Activated naive CD8-positive, alpha-beta T cell treated with anti-CD3 and anti-CD28 coated beads, Interleukin-2, amount 10 ng/mL, durations not matched to agents 7 days and 5 days (primary cell): ENCODE measurements around the gene PFKL. TPM values are rescaled to one million over a fixed set of nuclear protein-coding genes. Genes with fewer than 3 reads are reported as not detected.

Experiments
- ATAC-seq: fragments of 150-1000 bp; cut with Tn5 transposase; one replicate; pipeline ENCODE4 v1.10.0; 2021; ENCODE audit warnings: low read depth, moderate library complexity
- POLR2A ChIA-PET: fragments of 350-600 bp; sonication (Branson Sonifier 250); formaldehyde crosslinking; loops from one replicate; lab custom pipeline; 2021; ENCODE audit warnings: antibody characterized with exemption; lab: Charles Lee
- DNase-seq: peaks from one replicate; pipeline ENCODE4 v3.0.0; 2021
- H3K27ac Mint-ChIP-seq: one replicate; pipeline ENCODE4 v1.8.0; 2022; ENCODE audit warnings: mild to moderate bottlenecking, mixed read lengths
- H3K27me3 Mint-ChIP-seq: one replicate; pipeline ENCODE4 v1.8.0; 2022; ENCODE audit warnings: mild to moderate bottlenecking, moderate library complexity, mixed read lengths
- H3K36me3 Mint-ChIP-seq: one replicate; pipeline ENCODE4 v1.8.0; 2021; ENCODE audit warnings: mild to moderate bottlenecking, mixed read lengths
- H3K4me1 Mint-ChIP-seq: one replicate; pipeline ENCODE4 v1.8.0; 2021; ENCODE audit warnings: mixed read lengths
- H3K4me3 Mint-ChIP-seq: one replicate; pipeline ENCODE4 v1.8.0; 2022; ENCODE audit warnings: mild to moderate bottlenecking, moderate library complexity, mixed read lengths
- H3K9me3 Mint-ChIP-seq: one replicate; pipeline ENCODE4 v1.8.0; 2021; ENCODE audit warnings: mixed read lengths
- total RNA-seq, 2 experiments: library from RNA; stranded (reverse); gene quantifications; one replicate each; pipeline ENCODE4 v1.2.3, GENCODE V29; 2021

Gene PFKL
- total RNA-seq, 2 experiments from 2014 or later, result 183 to 193 TPM

DNA sequence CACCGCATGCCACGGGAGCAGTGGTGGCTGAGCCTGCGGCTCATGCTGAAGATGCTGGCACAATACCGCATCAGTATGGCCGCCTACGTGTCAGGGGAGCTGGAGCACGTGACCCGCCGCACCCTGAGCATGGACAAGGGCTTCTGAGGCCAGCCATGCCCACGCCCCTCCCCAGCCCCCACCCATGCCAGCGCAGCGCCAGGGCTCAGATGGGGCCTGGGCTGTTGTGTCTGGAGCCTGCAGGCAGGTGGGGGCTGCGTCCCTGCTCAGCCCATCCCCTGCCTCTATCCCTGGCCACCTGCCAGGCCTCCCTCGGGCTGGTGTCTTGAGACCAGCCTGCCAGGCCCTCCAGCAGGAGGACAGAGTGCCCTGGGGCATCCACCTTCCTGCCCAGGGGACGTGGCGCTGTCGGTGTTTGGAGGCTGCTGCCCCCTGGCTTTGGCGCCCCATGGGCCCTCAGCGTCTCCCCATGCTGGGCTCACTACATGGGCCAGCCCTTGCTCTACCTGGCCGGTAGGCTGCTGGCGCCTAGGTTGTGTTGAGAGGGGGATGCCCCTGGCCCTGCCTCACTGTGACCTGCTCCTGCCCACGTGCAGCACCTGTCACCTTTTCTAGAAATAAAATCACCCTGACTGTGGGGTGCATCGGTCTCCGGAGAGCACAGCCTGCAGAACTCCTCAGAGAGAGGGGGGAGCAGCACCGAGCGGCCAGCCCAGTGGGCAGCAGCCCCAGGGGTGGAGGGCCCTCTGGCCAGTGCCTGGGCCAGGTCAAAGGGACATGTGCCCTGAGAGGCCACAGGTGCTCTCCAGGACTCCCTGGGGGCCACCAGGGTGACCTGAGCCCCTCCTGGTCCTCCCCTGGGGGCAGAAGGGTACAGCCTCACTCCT lies 27.1 kb downstream of the PFKL start:
- no peaks in the 10 kb centered on the region for H3K4me1 Mint-ChIP-seq
- no peaks in the 10 kb centered on the region for H3K27me3 Mint-ChIP-seq
- H3K36me3 Mint-ChIP-seq, result no peaks in the 10 kb centered on the region
- H3K27ac Mint-ChIP-seq, result no peak overlapping the region
- POLR2A ChIA-PET, result no interaction called here
- ATAC-seq (no peak), DNase-seq (no peak)
- H3K4me3 Mint-ChIP-seq, result no peak overlapping the region
- H3K9me3 Mint-ChIP-seq, result no peaks in the 10 kb centered on the region

DNA sequence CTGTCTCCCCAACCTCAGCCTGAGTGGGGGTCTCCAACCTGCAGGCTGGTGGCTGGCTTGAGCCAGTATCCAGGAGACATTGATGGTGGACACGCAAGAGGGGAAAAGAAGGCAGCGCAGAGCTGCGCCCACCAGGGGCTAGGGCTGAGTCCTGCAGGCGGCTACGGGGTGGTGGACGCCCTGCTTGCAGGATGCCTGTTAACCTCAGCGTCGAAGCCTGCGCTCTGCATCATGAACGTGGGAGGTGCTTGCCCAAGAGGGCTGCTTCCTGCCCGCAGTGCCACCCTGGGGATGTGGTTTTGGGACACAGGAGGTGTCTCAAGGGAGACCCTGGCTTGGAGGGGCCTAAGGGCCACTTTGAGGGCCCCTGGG lies 27.7 kb downstream of the PFKL start:
- H3K36me3 Mint-ChIP-seq, result no peaks in the 10 kb centered on the region
- no peak overlapping the region for H3K27ac Mint-ChIP-seq
- ATAC-seq (no peak), DNase-seq (no peak)
- no peaks in the 10 kb centered on the region for H3K27me3 Mint-ChIP-seq
- H3K9me3 Mint-ChIP-seq, result no peaks in the 10 kb centered on the region
- H3K4me3 Mint-ChIP-seq, result no peak overlapping the region
- no peaks in the 10 kb centered on the region for H3K4me1 Mint-ChIP-seq
- POLR2A ChIA-PET, result no interaction called here

DNA sequence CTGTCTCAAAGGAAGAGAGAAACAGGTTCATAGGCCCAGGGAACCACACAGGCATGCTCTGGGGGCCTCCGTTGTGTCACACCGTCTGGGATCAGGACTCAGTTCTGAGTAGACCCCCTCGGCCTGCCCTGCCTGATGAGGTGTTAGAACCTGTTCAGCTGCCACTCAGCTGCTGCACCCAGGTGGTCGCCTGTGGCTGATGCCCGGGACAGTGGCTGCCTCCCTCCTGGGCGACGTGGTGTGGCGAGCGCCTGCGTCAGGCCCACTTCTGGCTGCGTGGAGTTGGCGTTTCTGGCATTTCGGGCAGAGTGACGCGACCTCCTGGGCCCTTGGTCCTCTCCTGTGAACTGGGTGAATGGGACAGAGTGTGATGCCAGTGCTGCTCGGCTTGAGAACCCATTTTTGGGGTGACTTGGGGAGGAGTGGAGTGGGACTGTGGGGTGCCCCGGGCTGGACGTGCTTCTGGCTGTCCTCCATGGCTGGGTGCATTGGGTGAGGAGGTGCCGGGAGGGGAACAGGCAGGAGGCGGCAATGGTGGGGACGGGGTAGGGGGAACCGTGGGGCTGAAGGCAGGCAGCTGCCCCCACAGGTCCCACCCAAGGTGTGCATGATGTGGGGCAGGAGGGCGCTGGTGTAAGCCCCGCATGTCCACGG lies 28.5 kb downstream of the PFKL start:
- ATAC-seq (no peak), DNase-seq (no peak)
- no peaks in the 10 kb centered on the region for H3K36me3 Mint-ChIP-seq
- H3K4me1 Mint-ChIP-seq, result no peaks in the 10 kb centered on the region
- POLR2A ChIA-PET, result no interaction called here
- H3K27me3 Mint-ChIP-seq, result no peaks in the 10 kb centered on the region
- H3K27ac Mint-ChIP-seq, result no peak overlapping the region
- no peak overlapping the region for H3K4me3 Mint-ChIP-seq
- no peaks in the 10 kb centered on the region for H3K9me3 Mint-ChIP-seq

DNA sequence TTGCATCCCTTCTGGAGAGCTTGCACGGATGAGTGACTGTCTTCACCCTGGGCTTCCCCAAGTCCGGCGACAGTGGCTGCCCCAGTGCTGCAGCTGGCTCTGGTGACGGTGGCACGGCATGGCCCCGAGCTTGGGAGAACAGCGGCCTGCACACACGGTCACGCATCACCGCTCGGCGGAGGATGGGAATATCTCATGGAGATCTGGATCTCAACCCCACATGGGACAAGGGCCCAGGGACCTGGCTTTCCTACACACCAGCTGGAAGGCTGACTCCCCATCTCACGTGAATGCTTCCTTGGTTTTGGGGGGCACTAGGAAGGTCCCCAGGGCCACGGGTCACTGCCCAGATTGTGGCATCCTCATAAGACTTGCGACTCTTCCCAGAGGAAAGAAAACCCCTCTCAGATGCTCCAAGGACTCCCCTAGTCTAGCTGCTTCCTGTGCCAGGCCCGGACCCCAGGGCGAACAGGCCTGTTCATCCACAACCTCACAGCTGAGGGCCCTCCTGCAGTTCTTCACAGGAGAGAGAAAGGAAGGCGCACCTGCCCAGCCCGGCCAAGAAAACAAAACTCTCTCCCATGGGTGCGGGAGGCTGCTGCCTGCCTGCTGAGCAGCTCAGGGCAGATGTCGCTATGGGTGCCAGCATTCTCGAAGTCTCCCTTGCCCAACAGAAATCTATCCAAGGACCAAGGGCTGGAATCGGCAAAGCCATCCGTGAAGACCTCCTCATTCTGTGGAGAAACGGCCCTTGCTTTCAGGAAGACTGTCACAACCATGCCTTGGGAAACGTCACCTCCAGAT lies 29.4 kb downstream of the PFKL start:
- H3K9me3 Mint-ChIP-seq, result no peaks in the 10 kb centered on the region
- H3K27me3 Mint-ChIP-seq, result no peaks in the 10 kb centered on the region
- H3K27ac Mint-ChIP-seq, result no peak overlapping the region
- no peak overlapping the region for H3K4me3 Mint-ChIP-seq
- ATAC-seq, result no peak
- POLR2A ChIA-PET, result interaction anchor here (0.8 kb wide), 1 partner anchor 9 kb away, joined by 3 read pairs; no protein-coding TSS in a partner anchor
- no peaks in the 10 kb centered on the region for H3K36me3 Mint-ChIP-seq
- no peak for DNase-seq
- H3K4me1 Mint-ChIP-seq, result no peaks in the 10 kb centered on the region

DNA sequence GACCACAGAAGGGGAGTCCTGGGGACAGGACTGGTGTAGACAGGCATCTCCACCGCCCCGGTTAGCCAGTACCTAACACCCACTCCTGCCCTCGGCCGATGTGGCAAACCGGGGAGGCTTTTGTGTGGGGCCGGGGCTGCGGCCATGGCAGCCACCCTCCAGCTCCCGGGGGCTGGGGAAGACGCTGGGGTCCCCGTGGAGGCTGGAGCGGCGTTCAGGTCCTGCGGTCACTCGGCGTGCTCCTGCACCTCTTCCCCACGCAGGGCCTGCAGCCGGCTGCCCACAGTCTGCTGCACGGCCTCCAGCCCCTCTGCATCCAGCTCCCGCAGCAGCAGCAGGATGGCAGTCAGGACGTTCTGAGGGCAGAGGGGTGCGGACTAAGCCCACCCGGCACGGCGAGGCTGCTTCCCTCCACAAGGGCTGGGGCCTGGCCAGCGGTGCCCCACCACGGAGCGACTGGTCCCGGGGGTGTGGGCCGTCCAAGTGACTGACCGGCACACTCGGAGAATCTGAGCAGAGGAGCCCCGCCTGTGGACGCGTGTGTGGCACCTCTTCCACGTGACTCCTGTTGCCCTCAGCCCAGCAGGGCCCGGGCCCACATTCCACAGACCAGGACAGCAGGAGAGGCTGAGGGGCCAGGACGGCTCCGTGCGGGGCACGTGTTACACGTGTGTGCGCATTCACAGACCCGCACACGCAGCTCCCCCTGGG lies 30.3 kb downstream of the PFKL start:
- Mint-ChIP-seq H3K27ac (no peak overlapping the region), H3K4me3 (no peak overlapping the region), H3K4me1 (no peaks in the 10 kb centered on the region), H3K36me3 (no peaks in the 10 kb centered on the region), H3K9me3 (no peaks in the 10 kb centered on the region), H3K27me3 (no peaks in the 10 kb centered on the region)
- POLR2A ChIA-PET, result no interaction called here
- ATAC-seq, result no peak
- no peak for DNase-seq

DNA sequence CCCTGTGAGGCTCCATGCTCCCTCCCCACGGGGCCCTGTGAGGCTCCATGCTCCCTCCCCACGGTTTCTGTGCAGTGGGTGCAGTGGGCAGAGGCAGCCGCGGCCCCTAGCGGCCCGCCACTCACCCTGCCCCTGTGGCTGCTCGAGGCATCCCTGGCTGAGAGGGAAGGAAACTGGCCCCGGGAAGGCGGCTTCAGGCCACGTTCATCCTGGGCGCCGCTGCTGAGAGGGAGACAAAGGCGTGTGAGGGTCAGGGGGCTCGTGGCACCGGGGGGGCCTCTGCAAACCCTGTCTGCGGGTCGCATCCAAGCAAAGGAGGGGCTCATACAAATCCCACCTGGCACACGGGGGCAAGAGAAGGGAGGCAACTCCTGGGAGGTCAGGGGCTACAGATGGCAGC lies 30.8 kb downstream of the PFKL start:
- H3K36me3 Mint-ChIP-seq, result no peaks in the 10 kb centered on the region
- H3K27me3 Mint-ChIP-seq, result no peaks in the 10 kb centered on the region
- ATAC-seq (no peak), DNase-seq (no peak)
- H3K4me1 Mint-ChIP-seq, result no peaks in the 10 kb centered on the region
- H3K4me3 Mint-ChIP-seq, result no peak overlapping the region
- H3K9me3 Mint-ChIP-seq, result no peaks in the 10 kb centered on the region
- POLR2A ChIA-PET, result no interaction called here
- no peak overlapping the region for H3K27ac Mint-ChIP-seq

DNA sequence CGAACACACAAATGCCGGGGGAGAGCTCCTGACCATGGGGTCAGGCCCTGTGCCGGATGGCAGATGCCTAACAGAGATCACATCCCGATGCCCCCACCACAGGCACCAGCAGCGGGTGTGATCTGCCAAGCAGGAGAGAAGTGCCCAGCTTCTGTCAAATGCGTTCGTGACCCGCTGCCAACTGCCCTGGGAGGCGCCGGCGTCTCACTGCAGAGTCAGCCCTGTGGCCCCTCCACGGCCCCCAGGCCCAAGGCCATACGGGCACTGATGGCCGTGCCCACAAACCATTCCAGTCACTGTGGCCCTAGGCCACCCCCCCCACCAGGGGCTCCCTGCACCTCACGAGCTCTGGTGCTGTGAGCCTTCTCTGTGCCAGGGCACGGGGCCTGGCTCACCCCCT lies 31.4 kb downstream of the PFKL start:
- no peaks in the 10 kb centered on the region for H3K36me3 Mint-ChIP-seq
- H3K4me3 Mint-ChIP-seq, result no peak overlapping the region
- no peak for DNase-seq
- H3K4me1 Mint-ChIP-seq, result no peaks in the 10 kb centered on the region
- no peak for ATAC-seq
- no peaks in the 10 kb centered on the region for H3K9me3 Mint-ChIP-seq
- H3K27ac Mint-ChIP-seq, result no peak overlapping the region
- H3K27me3 Mint-ChIP-seq, result no peaks in the 10 kb centered on the region
- POLR2A ChIA-PET, result no interaction called here

DNA sequence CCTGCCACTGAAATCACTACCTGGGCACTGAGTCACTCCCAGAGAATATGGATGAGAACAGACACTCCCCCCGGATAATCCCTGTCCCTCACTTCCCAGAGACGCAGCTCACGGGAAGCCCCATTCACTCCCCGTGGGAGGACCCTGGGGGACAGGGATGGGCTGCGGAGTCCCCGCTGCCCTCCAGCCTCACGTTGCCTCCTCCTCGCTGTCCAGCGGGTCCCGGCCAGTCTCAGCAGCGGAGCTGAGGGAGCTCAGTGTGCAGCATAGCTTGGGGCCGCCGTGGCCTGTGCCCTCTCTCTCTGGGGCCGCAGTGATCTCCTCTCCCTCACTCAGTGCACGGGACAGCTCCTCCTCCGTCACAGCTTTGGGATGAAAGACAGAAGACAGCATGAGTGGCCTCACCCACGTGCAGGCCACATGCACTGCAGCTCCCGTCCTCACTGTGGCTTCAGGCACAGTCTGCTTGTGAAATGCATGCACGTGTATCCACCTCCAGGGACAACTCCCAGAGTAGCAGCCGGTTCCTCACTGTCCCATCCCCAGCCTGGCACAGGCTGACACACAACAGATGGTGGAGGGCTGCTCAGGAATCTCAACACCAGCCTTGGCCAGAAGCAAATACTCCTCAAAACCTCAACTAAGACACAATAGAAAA lies 31.9 kb downstream of the PFKL start:
- H3K27me3 Mint-ChIP-seq, result no peaks in the 10 kb centered on the region
- H3K9me3 Mint-ChIP-seq, result no peaks in the 10 kb centered on the region
- DNase-seq (no peak), ATAC-seq (no peak)
- POLR2A ChIA-PET, result no interaction called here
- H3K4me3 Mint-ChIP-seq, result no peak overlapping the region
- no peaks in the 10 kb centered on the region for H3K4me1 Mint-ChIP-seq
- H3K36me3 Mint-ChIP-seq, result no peaks in the 10 kb centered on the region
- H3K27ac Mint-ChIP-seq, result no peak overlapping the region

DNA sequence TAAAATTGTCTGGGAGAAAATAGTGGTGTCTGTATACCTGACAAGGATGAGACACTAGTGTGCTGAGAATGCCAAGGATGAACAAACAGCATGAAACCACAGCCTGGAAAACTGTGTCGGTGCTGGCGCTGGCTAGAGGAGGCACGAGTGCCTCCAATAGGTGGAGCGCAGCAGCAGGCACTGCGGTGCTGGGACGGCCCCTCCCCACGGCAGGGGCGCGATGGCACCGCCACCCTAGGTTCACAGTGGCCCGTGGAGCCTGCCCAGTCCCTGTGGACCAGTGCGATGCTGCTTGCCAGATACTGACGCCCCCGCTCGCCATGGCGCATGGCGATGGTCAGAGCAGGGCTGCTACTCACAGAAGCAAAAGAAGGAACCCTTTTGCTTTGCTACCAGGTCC lies 32.5 kb downstream of the PFKL start:
- Mint-ChIP-seq H3K27ac (no peak overlapping the region), H3K4me1 (no peaks in the 10 kb centered on the region), H3K9me3 (no peaks in the 10 kb centered on the region)

DNA sequence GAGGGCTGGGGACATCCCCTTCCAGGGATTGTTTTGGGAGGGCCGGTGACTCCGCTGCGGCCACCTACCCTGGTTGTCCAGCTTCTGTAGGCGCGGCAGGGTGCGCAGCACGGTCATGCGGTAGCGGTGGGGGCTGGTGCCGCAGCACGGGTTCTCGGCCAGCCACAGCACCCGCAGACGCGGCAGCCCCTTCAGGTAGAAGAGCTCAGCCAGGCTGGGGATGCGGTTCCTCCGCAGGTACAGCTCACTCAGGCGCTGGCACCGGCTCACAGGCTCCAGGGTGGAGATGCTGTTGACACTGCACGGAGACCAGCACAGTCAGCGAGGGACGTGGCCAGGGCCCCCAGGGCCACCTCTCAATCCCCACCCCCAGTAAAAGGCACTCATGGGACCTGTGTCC lies 33.1 kb downstream of the PFKL start:
- DNase-seq (no peak), ATAC-seq (no peak)
- Mint-ChIP-seq H3K4me1 (no peaks in the 10 kb centered on the region), H3K27ac (no peak overlapping the region), H3K27me3 (no peaks in the 10 kb centered on the region), H3K9me3 (no peaks in the 10 kb centered on the region), H3K36me3 (no peaks in the 10 kb centered on the region), H3K4me3 (no peak overlapping the region)
- POLR2A ChIA-PET, result no interaction called here

More for the DNA sequence above, 32.5 kb downstream of the PFKL start:
- H3K27me3 Mint-ChIP-seq, result no peaks in the 10 kb centered on the region
- no peaks in the 10 kb centered on the region for H3K36me3 Mint-ChIP-seq
- no peak for DNase-seq
- H3K4me3 Mint-ChIP-seq, result no peak overlapping the region
- POLR2A ChIA-PET, result no interaction called here
- no peak for ATAC-seq

DNA sequence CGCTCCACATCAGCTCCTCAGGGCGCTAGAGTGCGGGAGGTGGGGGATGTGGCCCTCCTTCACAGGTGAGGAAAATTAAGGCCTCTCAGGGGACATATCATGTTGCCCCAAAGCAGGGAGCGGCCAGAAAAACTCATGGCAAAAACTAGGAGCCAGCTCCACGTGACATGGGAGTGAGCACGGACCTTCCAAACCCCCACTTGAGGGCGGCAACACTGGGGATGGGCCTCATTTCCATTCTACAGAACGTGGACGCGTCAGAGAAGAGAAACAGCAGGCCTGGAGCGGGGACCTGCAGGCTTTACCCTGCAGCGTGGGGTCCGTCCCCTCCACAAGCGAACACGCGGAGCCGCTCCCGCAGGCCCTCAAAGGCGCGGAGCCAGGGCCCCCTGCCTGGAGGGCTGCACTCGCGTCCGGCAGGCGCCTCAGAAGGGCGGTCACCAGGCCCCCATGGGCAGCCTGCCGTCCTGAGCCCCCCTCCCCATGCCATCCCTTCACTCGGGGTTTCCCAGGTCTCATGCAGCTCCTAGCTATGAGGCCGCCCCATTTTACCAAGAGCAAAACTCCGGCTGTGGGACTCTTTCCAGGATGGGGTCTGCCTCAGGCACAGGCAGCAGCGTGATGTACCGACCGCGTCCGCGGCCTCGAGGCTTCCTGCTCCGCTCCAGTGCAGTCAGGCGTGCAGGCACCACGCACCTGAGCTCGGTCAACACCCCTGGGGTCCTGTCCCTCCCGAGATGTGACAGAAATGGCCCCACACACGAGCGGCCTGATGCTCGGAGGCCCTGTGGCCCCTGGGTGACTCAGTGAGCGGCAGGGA lies 33.9 kb downstream of the PFKL start:
- no peak overlapping the region for H3K4me3 Mint-ChIP-seq
- H3K36me3 Mint-ChIP-seq, result no peaks in the 10 kb centered on the region
- DNase-seq (no peak), ATAC-seq (no peak)
- no peaks in the 10 kb centered on the region for H3K9me3 Mint-ChIP-seq
- no peaks in the 10 kb centered on the region for H3K27me3 Mint-ChIP-seq
- POLR2A ChIA-PET, result interaction anchor here (1.4 kb wide), 1 partner anchor 123 kb away, joined by 3 read pairs; no protein-coding TSS in a partner anchor
- H3K27ac Mint-ChIP-seq, result no peak overlapping the region
- no peaks in the 10 kb centered on the region for H3K4me1 Mint-ChIP-seq
